Fibroblast of the conjunctiva (primary cell): Measurements from ENCODE around the gene CCDC201.

Source experiments
- DNase-seq: peaks from one replicate; pipeline ENCODE4 v3.0.0-alpha.2; 2010; ENCODE audit warnings: low read depth

The CCDC201 gene

GRCh38 chr7:45873035-45873354, at the start of gene CCDC201:
TSS of gene CCDC201 (minus strand) at chr7:45873082. CDS start at chr7:45873007, 75 bp downstream.
- no peak for DNase-seq

- peak; percentile 37 for DNase-seq
Observed at GRCh38 chr7:45921699-45922519, 49.0 kb upstream of the CCDC201 start.

- DNase-seq: no peak
Observed at GRCh38 chr7:45921381-45921698, 48.5 kb upstream of the CCDC201 start.

- DNase-seq: no peak
Observed at GRCh38 chr7:45920502-45921380, 47.9 kb upstream of the CCDC201 start, which contains the start of gene IGFBP3. TSS of gene IGFBP3 (minus strand) at chr7:45921272. CDS start at chr7:45921140, 132 bp downstream.

- no peak for DNase-seq
Observed at GRCh38 chr7:45919993-45920459, 47.1 kb upstream of the CCDC201 start.

GRCh38 chr7:45919231-45919784, 46.4 kb upstream of the CCDC201 start:
- DNase-seq: no peak

- DNase-seq: no peak
Observed at GRCh38 chr7:45918556-45918955, 45.7 kb upstream of the CCDC201 start.

GRCh38 chr7:45917658-45918057, 44.8 kb upstream of the CCDC201 start:
- DNase-seq: peak; percentile 36

- no peak for DNase-seq
Observed at GRCh38 chr7:45917064-45917463, 44.2 kb upstream of the CCDC201 start.

- no peak for DNase-seq
Observed at GRCh38 chr7:45915606-45916005, 42.7 kb upstream of the CCDC201 start.

GRCh38 chr7:45914911-45915310, 42.0 kb upstream of the CCDC201 start:
- DNase-seq: no peak

- DNase-seq: no peak
Observed at GRCh38 chr7:45912972-45913371, 40.1 kb upstream of the CCDC201 start.

GRCh38 chr7:45911311-45911710, 38.4 kb upstream of the CCDC201 start:
- no peak for DNase-seq

GRCh38 chr7:45910855-45911254, 38.0 kb upstream of the CCDC201 start:
- no peak for DNase-seq

GRCh38 chr7:45909561-45909960, 36.7 kb upstream of the CCDC201 start:
- DNase-seq: no peak

- DNase-seq: no peak
Observed at GRCh38 chr7:45902820-45903219, 29.9 kb upstream of the CCDC201 start.

GRCh38 chr7:45901566-45901965, 28.7 kb upstream of the CCDC201 start:
- no peak for DNase-seq

- no peak for DNase-seq
Observed at GRCh38 chr7:45898222-45898621, 25.3 kb upstream of the CCDC201 start.

GRCh38 chr7:45897042-45897690, 24.3 kb upstream of the CCDC201 start:
- DNase-seq: no peak

GRCh38 chr7:45894665-45895062, 21.8 kb upstream of the CCDC201 start:
- no peak for DNase-seq

- no peak for DNase-seq
Observed at GRCh38 chr7:45893996-45894664, 21.2 kb upstream of the CCDC201 start.
